Endothelial cell (in vitro differentiated cells): ENCODE data around the gene SH2D4B. TPM values are rescaled to one million over a fixed set of nuclear protein-coding genes. Genes with fewer than 3 reads are reported as not detected.

Experiments used
- DNase-seq: peaks from one replicate; pipeline ENCODE4 v3.0.0; 2021; ENCODE audit warnings: low spot score
- H3K27ac Mint-ChIP-seq: one replicate; pipeline ENCODE4 v1.8.0; 2021; ENCODE audit warnings: mixed read lengths, inconsistent platforms; ENCODE audit not compliant: unreplicated experiment
- H3K27me3 Mint-ChIP-seq: one replicate; pipeline ENCODE4 v1.8.0; 2021; ENCODE audit warnings: mild to moderate bottlenecking, moderate library complexity, mixed read lengths, inconsistent platforms; ENCODE audit not compliant: unreplicated experiment
- H3K36me3 Mint-ChIP-seq: one replicate; pipeline ENCODE4 v1.8.0; 2021; ENCODE audit warnings: mild to moderate bottlenecking, low read depth, mixed read lengths, inconsistent platforms; ENCODE audit not compliant: unreplicated experiment
- H3K4me1 Mint-ChIP-seq: one replicate; pipeline ENCODE4 v1.8.0; 2021; ENCODE audit warnings: mild to moderate bottlenecking, mixed read lengths, inconsistent platforms; ENCODE audit not compliant: unreplicated experiment
- H3K4me3 Mint-ChIP-seq: one replicate; pipeline ENCODE4 v1.8.0; 2021; ENCODE audit warnings: mild to moderate bottlenecking, mixed read lengths, inconsistent platforms; ENCODE audit not compliant: unreplicated experiment
- H3K9me3 Mint-ChIP-seq: one replicate; pipeline ENCODE4 v1.8.0; 2021; ENCODE audit warnings: mixed read lengths, inconsistent platforms; ENCODE audit not compliant: unreplicated experiment
- CTCF ChIP-seq: fragments of 200-600 bp; sonication (generic); IDR thresholded peaks from one replicate; pipeline ENCODE4 v1.5.0; 2021; ENCODE audit warnings: antibody characterized with exemption; ENCODE audit not compliant: unreplicated experiment
- total RNA-seq: library from RNA; stranded (reverse); fragmentation: NEBNext Ultra II Directional; extraction: Animal tissue kit (Norgen Biotek cat#: 25700); gene quantifications from one replicate; pipeline ENCODE4 v1.2.1, GENCODE V29; 2021; ENCODE audit not compliant: unreplicated experiment

SH2D4B gene
- total RNA-seq, 1 donor from 2014 or later, result 0.23 TPM

GRCh38 chr10:80614576-80615416 lies 77.1 kb downstream of the SH2D4B start:
- Mint-ChIP-seq H3K4me3 (no peak overlapping the region), H3K9me3 (no peaks in the 10 kb centered on the region), H3K36me3 (no peaks in the 10 kb centered on the region), H3K27me3 (peaks cover 7% of the 10 kb centered on the region), H3K27ac (no peak overlapping the region), H3K4me1 (no peaks in the 10 kb centered on the region)
- no peak for DNase-seq
- TF ChIP-seq CTCF, result no peak

DNA sequence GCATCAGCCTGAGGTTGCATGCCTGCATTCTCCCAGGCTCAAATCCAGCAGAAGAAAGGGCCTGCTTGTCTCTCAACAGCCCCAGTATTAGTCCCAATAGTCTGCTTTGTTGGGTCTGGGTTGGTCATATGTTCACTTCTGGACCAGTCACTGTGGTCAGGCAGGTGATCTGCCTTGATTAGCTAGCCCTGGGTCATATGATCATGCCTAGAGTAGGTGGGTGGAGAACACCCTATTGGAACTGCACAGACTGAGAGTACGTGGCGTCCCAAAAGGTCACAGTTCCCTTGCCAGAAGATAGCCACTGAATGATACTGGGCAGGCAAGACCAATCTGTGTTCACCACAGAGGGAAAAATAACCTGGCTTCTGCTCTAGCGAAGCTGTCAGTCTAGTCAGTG lies 80.1 kb downstream of the SH2D4B start:
- Mint-ChIP-seq H3K27ac (no peak overlapping the region), H3K9me3 (no peaks in the 10 kb centered on the region), H3K27me3 (no peaks in the 10 kb centered on the region), H3K36me3 (no peaks in the 10 kb centered on the region), H3K4me1 (no peaks in the 10 kb centered on the region), H3K4me3 (no peak overlapping the region)
- DNase-seq, result no peak
- TF ChIP-seq CTCF, result no peak

GRCh38 chr10:80619036-80619435 lies 81.3 kb downstream of the SH2D4B start:
- Mint-ChIP-seq H3K4me1 (no peaks in the 10 kb centered on the region), H3K27me3 (no peaks in the 10 kb centered on the region), H3K9me3 (no peaks in the 10 kb centered on the region), H3K4me3 (no peak overlapping the region), H3K27ac (no peak overlapping the region), H3K36me3 (no peaks in the 10 kb centered on the region)
- TF ChIP-seq CTCF, result no peak
- no peak for DNase-seq

DNA sequence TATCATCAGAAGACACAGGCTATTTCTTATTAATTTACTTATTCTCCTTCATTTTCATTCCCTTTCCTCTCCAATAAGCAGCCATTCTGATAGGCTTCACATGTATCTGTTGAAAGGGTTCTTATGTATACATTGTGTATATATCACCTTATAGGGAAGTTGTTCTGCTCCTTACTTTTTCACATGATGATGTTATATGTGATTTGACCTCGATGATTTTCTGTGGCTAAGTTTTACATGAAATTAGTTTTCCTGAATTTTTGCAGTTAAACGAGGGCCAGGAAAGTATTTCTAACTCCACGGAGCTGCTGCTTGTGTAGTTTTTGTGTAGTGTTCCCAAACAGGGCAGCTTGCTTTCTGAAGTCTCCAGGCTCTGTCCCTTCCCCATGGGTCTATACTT lies 84.5 kb downstream of the SH2D4B start:
- TF ChIP-seq CTCF, result no peak
- Mint-ChIP-seq H3K9me3 (no peaks in the 10 kb centered on the region), H3K4me3 (no peak overlapping the region), H3K27ac (no peak overlapping the region), H3K36me3 (no peaks in the 10 kb centered on the region), H3K27me3 (peaks cover 4% of the 10 kb centered on the region), H3K4me1 (no peaks in the 10 kb centered on the region)
- no peak for DNase-seq

DNA sequence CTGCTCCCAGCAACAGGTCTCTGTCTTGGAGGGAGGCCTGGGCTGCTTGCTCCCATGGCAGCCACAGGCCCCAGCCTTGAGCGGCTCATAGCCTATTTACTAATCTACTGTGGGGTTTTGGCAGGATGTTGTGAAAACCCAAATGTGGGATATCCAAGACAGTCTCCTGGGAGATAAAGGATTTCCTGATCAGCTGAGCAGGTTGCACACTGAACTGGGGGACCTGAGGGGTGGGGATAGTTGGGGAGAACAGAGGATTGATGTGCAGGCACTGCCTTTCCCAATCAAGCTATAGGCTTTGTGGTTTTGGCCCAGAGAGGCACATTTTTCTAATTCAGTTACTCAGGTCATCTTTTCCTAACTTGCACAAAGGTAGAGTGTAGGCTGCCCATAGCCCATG lies 92.6 kb downstream of the SH2D4B start:
- no peaks in the 10 kb centered on the region for H3K27me3 Mint-ChIP-seq
- no peaks in the 10 kb centered on the region for H3K9me3 Mint-ChIP-seq
- H3K36me3 Mint-ChIP-seq, result no peaks in the 10 kb centered on the region
- no peak for DNase-seq
- no peak for TF ChIP-seq CTCF
- peaks cover 17% of the 10 kb centered on the region for H3K4me1 Mint-ChIP-seq
- H3K27ac Mint-ChIP-seq, result no peak overlapping the region
- no peak overlapping the region for H3K4me3 Mint-ChIP-seq
